Hepatocyte (in vitro differentiated cells): ENCODE results near the gene CCDC12.

Source experiments
- EZH2phosphoT487 ChIP-seq: fragments of 200-600 bp; sonication (generic); IDR thresholded peaks from one replicate; pipeline ENCODE4 v1.6.1; 2018; ENCODE audit warnings: antibody characterized with exemption, mild to moderate bottlenecking, low read depth, moderate library complexity; ENCODE audit not compliant: unreplicated experiment, severe bottlenecking
- TF ChIP-seq, protein P1 (sequence below): fragments of 200-600 bp; sonication (generic); IDR thresholded peaks from 2 replicates; pipeline ENCODE4 v1.5.1; 2016; ENCODE audit warnings: antibody characterized with exemption, mild to moderate bottlenecking; ENCODE audit not compliant: poor library complexity

DNA sequence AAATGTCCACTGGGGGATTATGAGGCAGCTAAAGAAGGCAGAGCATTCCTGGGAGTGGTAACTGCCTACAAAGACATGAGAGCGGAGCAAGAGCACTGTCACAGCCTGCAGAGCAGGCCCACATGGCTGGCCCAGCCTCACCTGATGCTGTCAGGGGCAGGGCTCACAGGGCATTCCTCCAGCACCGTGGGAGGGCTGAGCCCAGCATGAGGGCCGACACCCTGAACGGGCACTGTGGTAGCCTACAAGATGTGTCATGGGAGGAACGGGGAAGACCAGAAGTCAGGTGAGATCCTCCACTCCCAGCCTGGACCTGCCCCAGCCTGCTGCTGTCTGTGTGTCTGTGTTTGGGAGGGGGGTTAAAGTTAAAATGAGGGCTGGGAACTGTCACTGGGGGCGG is 30.1 kb downstream of the CCDC12 start:
- no peak for TF ChIP-seq EZH2phosphoT487
- TF ChIP-seq, protein P1, sequence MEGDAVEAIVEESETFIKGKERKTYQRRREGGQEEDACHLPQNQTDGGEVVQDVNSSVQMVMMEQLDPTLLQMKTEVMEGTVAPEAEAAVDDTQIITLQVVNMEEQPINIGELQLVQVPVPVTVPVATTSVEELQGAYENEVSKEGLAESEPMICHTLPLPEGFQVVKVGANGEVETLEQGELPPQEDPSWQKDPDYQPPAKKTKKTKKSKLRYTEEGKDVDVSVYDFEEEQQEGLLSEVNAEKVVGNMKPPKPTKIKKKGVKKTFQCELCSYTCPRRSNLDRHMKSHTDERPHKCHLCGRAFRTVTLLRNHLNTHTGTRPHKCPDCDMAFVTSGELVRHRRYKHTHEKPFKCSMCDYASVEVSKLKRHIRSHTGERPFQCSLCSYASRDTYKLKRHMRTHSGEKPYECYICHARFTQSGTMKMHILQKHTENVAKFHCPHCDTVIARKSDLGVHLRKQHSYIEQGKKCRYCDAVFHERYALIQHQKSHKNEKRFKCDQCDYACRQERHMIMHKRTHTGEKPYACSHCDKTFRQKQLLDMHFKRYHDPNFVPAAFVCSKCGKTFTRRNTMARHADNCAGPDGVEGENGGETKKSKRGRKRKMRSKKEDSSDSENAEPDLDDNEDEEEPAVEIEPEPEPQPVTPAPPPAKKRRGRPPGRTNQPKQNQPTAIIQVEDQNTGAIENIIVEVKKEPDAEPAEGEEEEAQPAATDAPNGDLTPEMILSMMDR: no peak
